IMR-90 (cell line): ENCODE data around the gene CYTH2.

Source experiments
- CEBPB ChIP-seq: IDR thresholded peaks from 2 replicates; pipeline ENCODE4 v1.6.1; 2012; ENCODE audit warnings: low read depth, low read length, improper control_type of control experiment
- CHD1 ChIP-seq: IDR thresholded peaks from 2 replicates; pipeline ENCODE4 v1.6.1; 2012; ENCODE audit warnings: low read depth, low read length, improper control_type of control experiment
- MAFK ChIP-seq: IDR thresholded peaks from 2 replicates; pipeline ENCODE4 v1.6.1; 2012; ENCODE audit warnings: low read depth, low read length, improper control_type of control experiment
- MAZ ChIP-seq: IDR thresholded peaks from 2 replicates; pipeline ENCODE4 v1.6.1; 2012; ENCODE audit warnings: low read depth, mild to moderate bottlenecking, low read length, improper control_type of control experiment, moderate library complexity, borderline replicate concordance
- MXI1 ChIP-seq: IDR thresholded peaks from 2 replicates; pipeline ENCODE4 v1.6.1; 2012; ENCODE audit warnings: low read depth, mild to moderate bottlenecking, low read length, moderate library complexity, borderline replicate concordance
- POLR2A ChIP-seq: IDR thresholded peaks from 2 replicates; pipeline ENCODE4 v1.6.1; 2012; ENCODE audit warnings: mild to moderate bottlenecking, low read depth, low read length
- RAD21 ChIP-seq: IDR thresholded peaks from 2 replicates; pipeline ENCODE4 v1.6.1; 2012; ENCODE audit warnings: low read length, improper control_type of control experiment
- RCOR1 ChIP-seq: IDR thresholded peaks from 2 replicates; pipeline ENCODE4 v1.6.1; 2012; ENCODE audit warnings: mild to moderate bottlenecking, low read length, improper control_type of control experiment; ENCODE audit not compliant: insufficient replicate concordance
- RFX5 ChIP-seq: IDR thresholded peaks from 2 replicates; pipeline ENCODE4 v1.8.0; 2012; ENCODE audit warnings: low read depth, mild to moderate bottlenecking, low read length, moderate library complexity
- SMC3 ChIP-seq: fragments of 150-350 bp; IDR thresholded peaks from 2 replicates; pipeline ENCODE4 v1.6.1; 2016; ENCODE audit warnings: low read depth, mild to moderate bottlenecking, antibody characterized with exemption, low read length, moderate library complexity
- USF2 ChIP-seq: fragments of 150-350 bp; IDR thresholded peaks from 2 replicates; pipeline ENCODE4 v1.6.1; 2017; ENCODE audit warnings: mild to moderate bottlenecking, antibody characterized with exemption, low read length, low read depth
- TF ChIP-seq, protein P1 (sequence below): conservative IDR thresholded peaks from 2 replicates; pipeline ENCODE4 v1.5.1; 2012; ENCODE audit warnings: mild to moderate bottlenecking, low read depth, low read length, improper control_type of control experiment
- TF ChIP-seq, protein P2 (sequence below): fragments of 150-350 bp; IDR thresholded peaks from 2 replicates; pipeline ENCODE4 v1.6.1; 2016; ENCODE audit warnings: low read depth, mild to moderate bottlenecking, low read length, moderate library complexity, borderline replicate concordance

DNA sequence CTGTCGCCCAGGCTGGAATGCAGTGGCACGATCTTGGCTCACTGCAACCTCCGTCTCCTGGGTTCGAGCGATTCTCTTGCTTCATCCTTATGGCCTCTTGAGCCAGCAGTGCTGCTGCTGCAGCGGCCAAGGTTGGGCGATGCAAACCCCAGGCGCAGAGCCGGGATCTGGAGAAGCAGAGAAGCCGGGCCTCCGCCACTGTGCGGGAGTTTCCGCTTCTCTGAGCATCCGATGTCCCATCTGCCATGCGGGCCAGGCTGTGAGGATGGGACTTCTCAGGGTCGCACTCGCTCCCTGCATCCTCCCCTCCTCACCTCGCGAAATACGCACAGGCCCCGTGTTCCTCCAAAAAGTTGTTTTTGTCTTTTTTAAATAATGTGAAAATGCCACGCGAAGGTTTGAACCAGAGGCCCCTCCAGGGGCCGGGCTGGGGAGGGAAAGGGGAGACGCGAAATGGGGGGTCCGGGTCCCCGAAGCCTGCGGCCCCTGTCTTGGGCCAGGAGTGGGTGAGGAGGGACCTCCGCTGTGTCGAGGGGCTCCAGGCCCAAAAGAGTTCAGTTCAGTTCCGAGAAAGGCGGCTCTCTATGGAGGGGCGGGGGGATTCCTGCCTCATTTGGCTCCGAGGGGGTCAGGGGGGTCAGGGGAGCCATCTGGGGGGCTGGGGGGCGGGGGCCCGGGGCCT lies 15.9 kb downstream of the CYTH2 start:
- TF ChIP-seq, protein P1, sequence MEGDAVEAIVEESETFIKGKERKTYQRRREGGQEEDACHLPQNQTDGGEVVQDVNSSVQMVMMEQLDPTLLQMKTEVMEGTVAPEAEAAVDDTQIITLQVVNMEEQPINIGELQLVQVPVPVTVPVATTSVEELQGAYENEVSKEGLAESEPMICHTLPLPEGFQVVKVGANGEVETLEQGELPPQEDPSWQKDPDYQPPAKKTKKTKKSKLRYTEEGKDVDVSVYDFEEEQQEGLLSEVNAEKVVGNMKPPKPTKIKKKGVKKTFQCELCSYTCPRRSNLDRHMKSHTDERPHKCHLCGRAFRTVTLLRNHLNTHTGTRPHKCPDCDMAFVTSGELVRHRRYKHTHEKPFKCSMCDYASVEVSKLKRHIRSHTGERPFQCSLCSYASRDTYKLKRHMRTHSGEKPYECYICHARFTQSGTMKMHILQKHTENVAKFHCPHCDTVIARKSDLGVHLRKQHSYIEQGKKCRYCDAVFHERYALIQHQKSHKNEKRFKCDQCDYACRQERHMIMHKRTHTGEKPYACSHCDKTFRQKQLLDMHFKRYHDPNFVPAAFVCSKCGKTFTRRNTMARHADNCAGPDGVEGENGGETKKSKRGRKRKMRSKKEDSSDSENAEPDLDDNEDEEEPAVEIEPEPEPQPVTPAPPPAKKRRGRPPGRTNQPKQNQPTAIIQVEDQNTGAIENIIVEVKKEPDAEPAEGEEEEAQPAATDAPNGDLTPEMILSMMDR = no peak
- TF ChIP-seq POLR2A = no peak
- TF ChIP-seq RAD21 = no peak
- TF ChIP-seq, protein P2, sequence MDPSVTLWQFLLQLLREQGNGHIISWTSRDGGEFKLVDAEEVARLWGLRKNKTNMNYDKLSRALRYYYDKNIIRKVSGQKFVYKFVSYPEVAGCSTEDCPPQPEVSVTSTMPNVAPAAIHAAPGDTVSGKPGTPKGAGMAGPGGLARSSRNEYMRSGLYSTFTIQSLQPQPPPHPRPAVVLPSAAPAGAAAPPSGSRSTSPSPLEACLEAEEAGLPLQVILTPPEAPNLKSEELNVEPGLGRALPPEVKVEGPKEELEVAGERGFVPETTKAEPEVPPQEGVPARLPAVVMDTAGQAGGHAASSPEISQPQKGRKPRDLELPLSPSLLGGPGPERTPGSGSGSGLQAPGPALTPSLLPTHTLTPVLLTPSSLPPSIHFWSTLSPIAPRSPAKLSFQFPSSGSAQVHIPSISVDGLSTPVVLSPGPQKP = no peak
- TF ChIP-seq CEBPB = no peak
- TF ChIP-seq MAZ = no peak
- no peak for TF ChIP-seq USF2
- no peak for TF ChIP-seq MAFK
- no peak for TF ChIP-seq CHD1
- no peak for TF ChIP-seq RFX5
- no peak for TF ChIP-seq SMC3
- TF ChIP-seq MXI1 = no peak
- no peak for TF ChIP-seq RCOR1
